Stomach (tissue), 9 donors: ENCODE measurements around the gene ALDH1A2. TPM values are rescaled to one million over a fixed set of nuclear protein-coding genes. Genes with fewer than 3 reads are reported as not detected.

Source experiments
- DNase-seq, 2 donors: peaks; one replicate each; pipeline versions ENCODE4 v3.0.0 to v3.0.0-alpha.2; 2013 to 2019
- H3K27ac ChIP-seq, 5 donors: fragments of 200-600 bp in 4 of 5; sonication (generic) in 4 of 5; one replicate each; pipeline ENCODE4 v1.5.1; 2013 to 2019; ENCODE audit warnings: mild to moderate bottlenecking in 1 of 5, moderate library complexity in 1 of 5
- H3K27me3 ChIP-seq, 3 donors: fragments of 200-600 bp; sonication (generic); one replicate each; pipeline ENCODE4 v1.5.1; 2017 to 2019; ENCODE audit warnings: mixed run types in 1 of 3
- H3K36me3 ChIP-seq, 4 donors: fragments of 200-600 bp; sonication (generic); 1 replicate in 3 of 4; 2 replicates in 1 of 4; pipeline ENCODE4 v1.5.1; 2016 to 2019
- H3K4me1 ChIP-seq, 4 donors: fragments of 200-600 bp; sonication (generic); one replicate each; pipeline ENCODE4 v1.5.1; 2016 to 2019
- H3K4me3 ChIP-seq, 4 donors: fragments of 200-600 bp; sonication (generic) in 3 of 4; one replicate each; pipeline ENCODE4 v1.5.1; 2016 to 2019; ENCODE audit warnings: mild to moderate bottlenecking in 1 of 4
- H3K9me3 ChIP-seq, 4 donors: fragments of 200-600 bp; sonication (generic); one replicate each; pipeline ENCODE4 v1.5.1; 2016 to 2019
- CTCF ChIP-seq, 7 experiments: fragments of 450-650 bp in 4 of 7; fragments of 200-600 bp in 3 of 7; sonication (generic) in 3 of 7; IDR thresholded peaks; one replicate each; pipeline ENCODE4 v1.5.1; 2016 to 2019; ENCODE audit warnings: antibody characterized with exemption in 7 of 7, control low read depth in 2 of 7, mild to moderate bottlenecking in 1 of 7
- EP300 ChIP-seq: sonication (generic); formaldehyde crosslinking; IDR thresholded peaks from one replicate; pipeline ENCODE4 v1.6.1; 2017; ENCODE audit warnings: antibody characterized with exemption
- POLR2A ChIP-seq, 4 donors: fragments of 450-650 bp; IDR thresholded peaks; one replicate each; pipeline ENCODE4 v1.6.1; 2016; ENCODE audit warnings: antibody characterized with exemption in 4 of 4, control low read depth in 2 of 4, mild to moderate bottlenecking in 1 of 4, moderate library complexity in 1 of 4
- POLR2AphosphoS5 ChIP-seq, 3 donors: sonication (generic); formaldehyde crosslinking; IDR thresholded peaks; one replicate each; pipeline ENCODE4 v1.6.1; 2016; ENCODE audit warnings: antibody characterized with exemption in 3 of 3
- WGBS, 5 donors: extraction: QIAGEN DNeasy Blood & Tissue Kit in 3 of 5; methylation state at CpG; one replicate each; pipeline versions ENCODE4 v1.1.5 to v1.1.7; 2013 to 2018; 5-methylcytosine and 5-hydroxymethylcytosine counted together
- intact Hi-C: fragments of 100-400 bp; cut with DNase I; formaldehyde crosslinking; loops from one replicate; pipeline ENCODE4 v1.15.1; 2023; ENCODE audit warnings: low total_unique reads
- polyA plus RNA-seq, 3 donors: library from polyadenylated mRNA; stranded (reverse); fragments of 200-250 nt; gene quantifications; one replicate each; pipeline ENCODE4 v1.2.3, GENCODE V29; 2013
- total RNA-seq, 5 donors: library from RNA; depleted of rRNA; stranded (reverse); fragments of >200 nt; gene quantifications; one replicate each; pipeline versions ENCODE4 v1.1.0 to v1.2.3, GENCODE V29; 2014 to 2016
- donor health status: healthy with polysubstance abuse.
- donor health status: Bipolar disorder and iron deficiency.
- donor health status: healthy.

The ALDH1A2 gene
- total and polyA plus RNA-seq, 8 donors: 0.15 to 4.4 (median 1.1) TPM; not detected in 2

GRCh38 chr15:57961919-57962318 is 103.6 kb downstream of the ALDH1A2 start:
- H3K9me3 ChIP-seq: no peaks in the 10 kb centered on the region
- H3K27me3 ChIP-seq: peaks cover 0 to 5% (median 0%) of the 10 kb centered on the region in 3 donors
- TF ChIP-seq POLR2A (IDR thresholded peaks at IDR 0.05): no peak
- no peak for TF ChIP-seq EP300
- TF ChIP-seq POLR2AphosphoS5 (IDR thresholded peaks at IDR 0.05): no peak
- no peak for TF ChIP-seq CTCF (IDR thresholded peaks at IDR 0.05)
- intact Hi-C loops: no loop called here
- no peak overlapping the region for H3K4me3 ChIP-seq
- no peak for DNase-seq
- no peaks in the 10 kb centered on the region for H3K4me1 ChIP-seq
- WGBS, 5 donors: 40 to 66% (median 56%) methylated on average over 4 of the region's 4 CpGs
- no peak overlapping the region for H3K27ac ChIP-seq
- H3K36me3 ChIP-seq: no peaks in the 10 kb centered on the region

- intact Hi-C loops: no loop called here
- peaks cover 0 to 5% (median 0%) of the 10 kb centered on the region in 3 donors for H3K27me3 ChIP-seq
- H3K9me3 ChIP-seq: no peaks in the 10 kb centered on the region
- TF ChIP-seq POLR2AphosphoS5 (IDR thresholded peaks at IDR 0.05) (no peak), POLR2A (IDR thresholded peaks at IDR 0.05) (no peak), CTCF (IDR thresholded peaks at IDR 0.05) (no peak), EP300 (no peak)
- no peaks in the 10 kb centered on the region for H3K4me1 ChIP-seq
- H3K36me3 ChIP-seq: no peaks in the 10 kb centered on the region
- H3K4me3 ChIP-seq: no peak overlapping the region
- DNase-seq: no peak
- WGBS, 5 donors: 78 to 90% (median 83%) methylated on average over 5 of the region's 5 CpGs
- H3K27ac ChIP-seq: no peak overlapping the region
These were observed 108.4 kb downstream of the ALDH1A2 start for GRCh38 chr15:57957113-57957512.

- no peak overlapping the region for H3K27ac ChIP-seq
- intact Hi-C loops: no loop called here
- 65 to 75% (median 67%) methylated on average over 2 of the region's 2 CpGs for WGBS, 5 donors
- DNase-seq: no peak
- peaks cover 0 to 5% (median 0%) of the 10 kb centered on the region in 3 donors for H3K27me3 ChIP-seq
- H3K36me3 ChIP-seq: no peaks in the 10 kb centered on the region
- H3K9me3 ChIP-seq: no peaks in the 10 kb centered on the region
- no peak overlapping the region for H3K4me3 ChIP-seq
- H3K4me1 ChIP-seq: no peaks in the 10 kb centered on the region
- TF ChIP-seq POLR2A (IDR thresholded peaks at IDR 0.05) (no peak), CTCF (IDR thresholded peaks at IDR 0.05) (no peak), POLR2AphosphoS5 (IDR thresholded peaks at IDR 0.05) (no peak), EP300 (no peak)
These were observed 111.6 kb downstream of the ALDH1A2 start for GRCh38 chr15:57953874-57954273.

- Histone ChIP-seq H3K4me1 (no peaks in the 10 kb centered on the region), H3K27ac (no peak overlapping the region), H3K36me3 (no peaks in the 10 kb centered on the region), H3K9me3 (no peaks in the 10 kb centered on the region), H3K27me3 (no peaks in the 10 kb centered on the region), H3K4me3 (no peak overlapping the region)
- TF ChIP-seq CTCF (IDR thresholded peaks at IDR 0.05) (no peak), POLR2A (IDR thresholded peaks at IDR 0.05) (no peak), EP300 (no peak), POLR2AphosphoS5 (IDR thresholded peaks at IDR 0.05) (no peak)
- DNase-seq: no peak
- 58 to 75% (median 73%) methylated on average over 7 of the region's 7 CpGs for WGBS, 5 donors
- intact Hi-C loops: no loop called here
These were observed 114.1 kb downstream of the ALDH1A2 start for GRCh38 chr15:57951328-57951932.
